Small intestine (tissue), 7 donors: Measurements from ENCODE around the gene PARM1. TPM values are rescaled to one million over a fixed set of nuclear protein-coding genes. Genes with fewer than 3 reads are reported as not detected.

Experiments used
- DNase-seq, 2 donors: peaks; one replicate each; pipeline versions ENCODE4 v3.0.0 to v3.0.0-alpha.2; 2013
- FAIRE-seq: peaks from 2 replicates; lab custom pipeline; 2012; peaks lifted over from hg19 to GRCh38; lab: Jason Lieb, UNC
- H3K27ac ChIP-seq, 3 donors: one replicate each; pipeline ENCODE4 v1.5.1; 2013; ENCODE audit warnings: low read length in 2 of 3, mild to moderate bottlenecking in 2 of 3, control low read depth in 1 of 3, inconsistent platforms in 1 of 3, low read depth in 1 of 3, moderate library complexity in 1 of 3
- H3K27me3 ChIP-seq, 3 donors: one replicate each; pipeline ENCODE4 v1.6.1; 2013; ENCODE audit warnings: low read length in 3 of 3, inconsistent platforms in 1 of 3; ENCODE audit not compliant: control insufficient read depth in 3 of 3, insufficient read depth in 3 of 3
- H3K36me3 ChIP-seq, 3 donors: one replicate each; pipeline ENCODE4 v1.6.1; 2013; ENCODE audit warnings: low read length in 3 of 3, inconsistent platforms in 1 of 3, low read depth in 1 of 3, mild to moderate bottlenecking in 1 of 3, moderate library complexity in 1 of 3; ENCODE audit not compliant: control insufficient read depth in 3 of 3, insufficient read depth in 2 of 3
- H3K4me1 ChIP-seq, 3 donors: one replicate each; pipeline ENCODE4 v1.6.1; 2013; ENCODE audit warnings: low read length in 2 of 3, inconsistent platforms in 1 of 3, low read depth in 1 of 3, mild to moderate bottlenecking in 1 of 3, moderate library complexity in 1 of 3; ENCODE audit not compliant: control insufficient read depth in 3 of 3, insufficient read depth in 2 of 3
- H3K4me3 ChIP-seq, 3 donors: one replicate each; pipeline ENCODE4 v1.5.1; 2013; ENCODE audit warnings: low read length in 3 of 3, control low read depth in 1 of 3, inconsistent platforms in 1 of 3, low read depth in 1 of 3, mild to moderate bottlenecking in 1 of 3, moderate library complexity in 1 of 3
- H3K9me3 ChIP-seq, 2 donors: one replicate each; pipeline ENCODE4 v1.6.1; 2013; ENCODE audit warnings: low read depth in 1 of 2, low read length in 1 of 2; ENCODE audit not compliant: control insufficient read depth in 2 of 2, insufficient read depth in 1 of 2
- WGBS, 3 donors: extraction: QIAGEN DNeasy Blood & Tissue Kit; methylation state at CpG; one replicate each; pipeline ENCODE4 v1.1.7; 2013; 5-methylcytosine and 5-hydroxymethylcytosine counted together
- polyA plus RNA-seq, 4 donors: library from polyadenylated mRNA; stranded (reverse) in 3 of 4; unstranded in 1 of 4; fragments of 200-250 nt in 3 of 4; fragments of 120-200 nt in 1 of 4; gene quantifications; one replicate each; pipeline versions ENCODE4 v1.2.1 to v1.2.3, GENCODE V29; 2013
- donor health status: healthy with polysubstance abuse.
- donor health status: control.
- donor health status: control.
- donor health status: Bipolar disorder and iron deficiency.
- donor health status: healthy.

The PARM1 gene
- polyA plus RNA-seq, 4 donors = under 0.01 to 80.9 (median 7.4) TPM

- Histone ChIP-seq H3K27me3 (no peaks in the 10 kb centered on the region), H3K36me3 (no peaks in the 10 kb centered on the region), H3K4me1 (no peaks in the 10 kb centered on the region), H3K4me3 (no peak overlapping the region), H3K9me3 (peaks cover 0 to 10% of the 10 kb centered on the region in 2 donors), H3K27ac (no peak overlapping the region)
- DNase-seq (no peak), FAIRE-seq (no peak)
Measured at GRCh38 chr4:74962584-74962983, 29.7 kb downstream of the PARM1 start.

GRCh38 chr4:74964311-74964710 lies 31.4 kb downstream of the PARM1 start:
- Histone ChIP-seq H3K27ac (no peak overlapping the region), H3K36me3 (no peaks in the 10 kb centered on the region), H3K4me3 (no peak overlapping the region), H3K27me3 (no peaks in the 10 kb centered on the region), H3K4me1 (peaks cover 0 to 5% (median 0%) of the 10 kb centered on the region in 3 donors), H3K9me3 (peaks cover 0 to 10% of the 10 kb centered on the region in 2 donors)
- DNase-seq (no peak), FAIRE-seq (no peak)
- 58 to 59% (median 59%) methylated on average over 2 of the region's 2 CpGs for WGBS, 3 donors

- Histone ChIP-seq H3K27ac (no peak overlapping the region), H3K4me1 (peaks cover 0 to 11% (median 0%) of the 10 kb centered on the region in 3 donors), H3K27me3 (no peaks in the 10 kb centered on the region), H3K4me3 (no peak overlapping the region), H3K9me3 (no peaks in the 10 kb centered on the region), H3K36me3 (no peaks in the 10 kb centered on the region)
- no peak for FAIRE-seq
- DNase-seq = no peak
- 72 to 79% (median 76%) methylated on average over 3 of the region's 3 CpGs for WGBS, 3 donors
Measured at GRCh38 chr4:74967324-74967723, 34.4 kb downstream of the PARM1 start.

GRCh38 chr4:74968456-74969164 lies 35.7 kb downstream of the PARM1 start:
- WGBS, 3 donors = 79 to 88% (median 82%) methylated on average over 2 of the region's 2 CpGs
- FAIRE-seq (no peak), DNase-seq (no peak)
- no peak overlapping the region for H3K27ac ChIP-seq
- no peaks in the 10 kb centered on the region for H3K9me3 ChIP-seq
- no peaks in the 10 kb centered on the region for H3K36me3 ChIP-seq
- H3K4me1 ChIP-seq = peaks cover 0 to 11% (median 0%) of the 10 kb centered on the region in 3 donors
- no peaks in the 10 kb centered on the region for H3K27me3 ChIP-seq
- H3K4me3 ChIP-seq = no peak overlapping the region

- 65 to 72% (median 65%) methylated on average over 9 of the region's 9 CpGs for WGBS, 3 donors
- peaks cover 0 to 4% of the 10 kb centered on the region in 2 donors for H3K9me3 ChIP-seq
- H3K4me1 ChIP-seq = peaks cover 0 to 11% (median 0%) of the 10 kb centered on the region in 3 donors
- no peak for FAIRE-seq
- H3K4me3 ChIP-seq = no peak overlapping the region
- H3K27me3 ChIP-seq = no peaks in the 10 kb centered on the region
- H3K36me3 ChIP-seq = no peaks in the 10 kb centered on the region
- H3K27ac ChIP-seq = peak overlapping the region in 1 of 3 donors; percentile 66
- peak in 1 of 2 donors; percentile 71 for DNase-seq
Measured at GRCh38 chr4:74969507-74970474, 36.9 kb downstream of the PARM1 start.

- H3K9me3 ChIP-seq = peaks cover 0 to 6% of the 10 kb centered on the region in 2 donors
- no peak for FAIRE-seq
- DNase-seq = no peak
- peak overlapping the region in 1 of 3 donors; percentile 58 for H3K27ac ChIP-seq
- H3K4me1 ChIP-seq = peaks cover 0 to 11% (median 0%) of the 10 kb centered on the region in 3 donors
- H3K36me3 ChIP-seq = no peaks in the 10 kb centered on the region
- H3K4me3 ChIP-seq = no peak overlapping the region
- H3K27me3 ChIP-seq = no peaks in the 10 kb centered on the region
- WGBS, 3 donors = 85 to 88% (median 87%) methylated on average over 1 of the region's 1 CpG
Measured at GRCh38 chr4:74970577-74970976, 37.7 kb downstream of the PARM1 start.

GRCh38 chr4:74971862-74972261 lies 38.9 kb downstream of the PARM1 start:
- WGBS, 3 donors = 56 to 85% (median 81%) methylated on average over 1 of the region's 1 CpG

GRCh38 chr4:74975082-74975481 lies 42.2 kb downstream of the PARM1 start:
- H3K9me3 ChIP-seq = peaks cover 0 to 23% of the 10 kb centered on the region in 2 donors
- H3K27ac ChIP-seq = no peak overlapping the region
- DNase-seq (no peak), FAIRE-seq (no peak)
- peaks cover 0 to 6% (median 0%) of the 10 kb centered on the region in 3 donors for H3K36me3 ChIP-seq
- no peaks in the 10 kb centered on the region for H3K27me3 ChIP-seq
- 79 to 83% (median 81%) methylated on average over 2 of the region's 2 CpGs for WGBS, 3 donors
- H3K4me1 ChIP-seq = no peaks in the 10 kb centered on the region
- no peak overlapping the region for H3K4me3 ChIP-seq

More at GRCh38 chr4:74971862-74972261, 38.9 kb downstream of the PARM1 start:
- Histone ChIP-seq H3K36me3 (peaks cover 0 to 6% (median 0%) of the 10 kb centered on the region in 3 donors), H3K27me3 (no peaks in the 10 kb centered on the region), H3K27ac (no peak overlapping the region), H3K4me3 (no peak overlapping the region), H3K4me1 (peaks cover 0 to 11% (median 0%) of the 10 kb centered on the region in 3 donors), H3K9me3 (peaks cover 0 to 18% of the 10 kb centered on the region in 2 donors)
- no peak for DNase-seq
- FAIRE-seq = no peak
